HG02943 (cell line): ENCODE measurements around the gene TFCP2L1.
"Not testable (repeated sequence)": the region's sequence is repeated elsewhere in the genome, so short reads cannot be mapped to it uniquely, and the experiment has no call there.

Experiments used
- ATAC-seq: cut with Tn5 transposase; IDR thresholded peaks from one replicate; pipeline ENCODE4 v1.9.1; 2021; ENCODE audit warnings: mild to moderate bottlenecking, low read depth, moderate library complexity; ENCODE audit not compliant: unreplicated experiment

TFCP2L1 gene

GRCh38 chr2:121231385-121232000 is 53.5 kb downstream of the TFCP2L1 start:
- ATAC-seq: no peak

- ATAC-seq: no peak
Measured at GRCh38 chr2:121228521-121228920, 56.5 kb downstream of the TFCP2L1 start.

- ATAC-seq: not testable (repeated sequence)
Measured at GRCh38 chr2:121227381-121228144, 57.4 kb downstream of the TFCP2L1 start.

GRCh38 chr2:121225681-121226080 is 59.3 kb downstream of the TFCP2L1 start:
- not testable (repeated sequence) for ATAC-seq

GRCh38 chr2:121220995-121221394 is 64.0 kb downstream of the TFCP2L1 start:
- ATAC-seq: no peak

- no peak for ATAC-seq
Measured at GRCh38 chr2:121219866-121220265, 65.1 kb downstream of the TFCP2L1 start.

GRCh38 chr2:121218386-121218938 is 66.5 kb downstream of the TFCP2L1 start:
- no peak for ATAC-seq

GRCh38 chr2:121217627-121218026 is 67.4 kb downstream of the TFCP2L1 start:
- ATAC-seq: no peak

- no peak for ATAC-seq
Measured at GRCh38 chr2:121214296-121214695, 70.7 kb downstream of the TFCP2L1 start.

- ATAC-seq: no peak
Measured at GRCh38 chr2:121213386-121213785, 71.6 kb downstream of the TFCP2L1 start.

GRCh38 chr2:121212661-121213325 is 72.2 kb downstream of the TFCP2L1 start:
- no peak for ATAC-seq

GRCh38 chr2:121211689-121212151 is 73.3 kb downstream of the TFCP2L1 start:
- no peak for ATAC-seq

- ATAC-seq: no peak
Measured at GRCh38 chr2:121211251-121211650, 73.8 kb downstream of the TFCP2L1 start.

GRCh38 chr2:121210691-121211090 is 74.3 kb downstream of the TFCP2L1 start:
- ATAC-seq: no peak

- no peak for ATAC-seq
Measured at GRCh38 chr2:121209014-121209610, 75.9 kb downstream of the TFCP2L1 start.

GRCh38 chr2:121207494-121207893 is 77.5 kb downstream of the TFCP2L1 start:
- ATAC-seq: no peak

GRCh38 chr2:121205321-121205942 is 79.6 kb downstream of the TFCP2L1 start:
- no peak for ATAC-seq

GRCh38 chr2:121203591-121204249 is 81.3 kb downstream of the TFCP2L1 start:
- no peak for ATAC-seq

GRCh38 chr2:121202541-121203310 is 82.3 kb downstream of the TFCP2L1 start:
- ATAC-seq: no peak
